Activated B cell treated with CpG ODN at 0.5 μM for 24 hours (primary cell): Measurements from ENCODE around the gene ATF6. TPM values are rescaled to one million over a fixed set of nuclear protein-coding genes. Genes with fewer than 3 reads are reported as not detected.

Source experiments
- ATAC-seq: fragments of 200-7000 bp; cut with Tn5 transposase; one replicate; pipeline ENCODE4 v1.10.0; 2021; ENCODE audit warnings: low read depth, mild to moderate bottlenecking, moderate library complexity
- CTCF ChIA-PET: fragments of 350-600 bp; sonication (Branson Sonifier 250); formaldehyde crosslinking; loops from one replicate; lab custom pipeline; 2021; ENCODE audit warnings: antibody characterized with exemption; lab: Charles Lee
- POLR2A ChIA-PET: fragments of 350-600 bp; sonication (Branson Sonifier 250); formaldehyde crosslinking; loops from one replicate; lab custom pipeline; 2021; ENCODE audit warnings: antibody characterized with exemption; lab: Charles Lee
- DNase-seq: peaks from one replicate; pipeline ENCODE4 v3.0.0; 2022
- H3K27ac Mint-ChIP-seq: one replicate; pipeline ENCODE4 v1.8.0; 2020; ENCODE audit warnings: mixed read lengths
- H3K27me3 Mint-ChIP-seq: one replicate; pipeline ENCODE4 v1.8.0; 2021; ENCODE audit warnings: mixed read lengths
- H3K36me3 Mint-ChIP-seq: one replicate; pipeline ENCODE4 v1.8.0; 2021; ENCODE audit warnings: low read depth, mixed read lengths
- H3K4me1 Mint-ChIP-seq: one replicate; pipeline ENCODE4 v1.8.0; 2021; ENCODE audit warnings: mixed read lengths
- H3K4me3 Mint-ChIP-seq: one replicate; pipeline ENCODE4 v1.8.0; 2020; ENCODE audit warnings: mild to moderate bottlenecking, mixed read lengths
- H3K9me3 Mint-ChIP-seq: one replicate; pipeline ENCODE4 v1.8.0; 2020; ENCODE audit warnings: mixed read lengths
- CTCF ChIP-seq: fragments of 200-600 bp; IDR thresholded peaks from one replicate; pipeline ENCODE4 v1.8.0; 2022; ENCODE audit warnings: antibody characterized with exemption, mild to moderate bottlenecking
- intact Hi-C: fragments of 100-400 bp; cut with micrococcal nuclease; formaldehyde crosslinking; loops from one replicate; pipeline ENCODE4 v1.15.1; 2024
- total RNA-seq: library from RNA; stranded (reverse); gene quantifications from 2 replicates; pipeline ENCODE4 v1.2.3, GENCODE V29; 2022

Gene ATF6
- total RNA-seq, 1 donor from 2014 or later, result 24.6 TPM

GRCh38 chr1:161869291-161869690 lies 103.2 kb downstream of the ATF6 start:
- intact Hi-C loops, result no loop called here
- ATAC-seq, result no peak
- ChIA-PET POLR2A (no interaction called here), CTCF (no interaction called here)
- Mint-ChIP-seq H3K4me1 (no peaks in the 10 kb centered on the region), H3K27me3 (no peaks in the 10 kb centered on the region), H3K9me3 (no peaks in the 10 kb centered on the region), H3K27ac (no peak overlapping the region), H3K36me3 (peaks cover 52% of the 10 kb centered on the region), H3K4me3 (no peak overlapping the region)
- TF ChIP-seq CTCF, result no peak
- no peak for DNase-seq

- POLR2A ChIA-PET, result no interaction called here
Measured at GRCh38 chr1:161872506-161872905, 106.4 kb downstream of the ATF6 start.

GRCh38 chr1:161879261-161879660 lies 113.1 kb downstream of the ATF6 start:
- H3K9me3 Mint-ChIP-seq, result no peaks in the 10 kb centered on the region
- intact Hi-C loops, result no loop called here
- DNase-seq (no peak), ATAC-seq (no peak)
- H3K27me3 Mint-ChIP-seq, result no peaks in the 10 kb centered on the region
- H3K4me1 Mint-ChIP-seq, result no peaks in the 10 kb centered on the region
- POLR2A ChIA-PET, result no interaction called here
- no peak overlapping the region for H3K27ac Mint-ChIP-seq
- H3K36me3 Mint-ChIP-seq, result peaks cover 10% of the 10 kb centered on the region
- CTCF ChIA-PET, result no interaction called here
- TF ChIP-seq CTCF, result no peak
- H3K4me3 Mint-ChIP-seq, result no peak overlapping the region

More at GRCh38 chr1:161872506-161872905, 106.4 kb downstream of the ATF6 start:
- H3K27ac Mint-ChIP-seq, result no peak overlapping the region
- DNase-seq, result no peak
- intact Hi-C loops, result no loop called here
- H3K4me1 Mint-ChIP-seq, result no peaks in the 10 kb centered on the region
- no peak for ATAC-seq
- H3K4me3 Mint-ChIP-seq, result no peak overlapping the region
- H3K36me3 Mint-ChIP-seq, result peaks cover 27% of the 10 kb centered on the region
- no peak for TF ChIP-seq CTCF
- no peaks in the 10 kb centered on the region for H3K9me3 Mint-ChIP-seq
- H3K27me3 Mint-ChIP-seq, result no peaks in the 10 kb centered on the region
- CTCF ChIA-PET, result no interaction called here

- ATAC-seq (no peak), DNase-seq (no peak)
- Mint-ChIP-seq H3K9me3 (no peaks in the 10 kb centered on the region), H3K27me3 (no peaks in the 10 kb centered on the region), H3K4me3 (no peak overlapping the region), H3K27ac (no peak overlapping the region), H3K4me1 (no peaks in the 10 kb centered on the region), H3K36me3 (peaks cover 37% of the 10 kb centered on the region)
- intact Hi-C loops, result loop anchor here (2.0 kb wide), 1 partner anchor 20 kb away; no protein-coding TSS in a partner anchor
- TF ChIP-seq CTCF, result no peak
- POLR2A ChIA-PET, result no interaction called here
- CTCF ChIA-PET, result no interaction called here
Measured at GRCh38 chr1:161884475-161884874, 118.4 kb downstream of the ATF6 start.

- H3K9me3 Mint-ChIP-seq, result no peaks in the 10 kb centered on the region
- H3K4me1 Mint-ChIP-seq, result no peaks in the 10 kb centered on the region
- intact Hi-C loops, result loop anchor here (2.0 kb wide), 1 partner anchor 20 kb away; no protein-coding TSS in a partner anchor
- no peaks in the 10 kb centered on the region for H3K27me3 Mint-ChIP-seq
- TF ChIP-seq CTCF, result no peak
- peaks cover 39% of the 10 kb centered on the region for H3K36me3 Mint-ChIP-seq
- H3K27ac Mint-ChIP-seq, result no peak overlapping the region
- ATAC-seq (no peak), DNase-seq (no peak)
- no peak overlapping the region for H3K4me3 Mint-ChIP-seq
- ChIA-PET CTCF (no interaction called here), POLR2A (no interaction called here)
Measured at GRCh38 chr1:161885003-161885402, 118.9 kb downstream of the ATF6 start.
